ENCODE measurements around the gene FSD2. TPM values are rescaled to one million over a fixed set of nuclear protein-coding genes. Genes with fewer than 3 reads are reported as not detected.

The FSD2 gene
- total RNA-seq, 1 experiment from 2014 or later = not detected

DNA sequence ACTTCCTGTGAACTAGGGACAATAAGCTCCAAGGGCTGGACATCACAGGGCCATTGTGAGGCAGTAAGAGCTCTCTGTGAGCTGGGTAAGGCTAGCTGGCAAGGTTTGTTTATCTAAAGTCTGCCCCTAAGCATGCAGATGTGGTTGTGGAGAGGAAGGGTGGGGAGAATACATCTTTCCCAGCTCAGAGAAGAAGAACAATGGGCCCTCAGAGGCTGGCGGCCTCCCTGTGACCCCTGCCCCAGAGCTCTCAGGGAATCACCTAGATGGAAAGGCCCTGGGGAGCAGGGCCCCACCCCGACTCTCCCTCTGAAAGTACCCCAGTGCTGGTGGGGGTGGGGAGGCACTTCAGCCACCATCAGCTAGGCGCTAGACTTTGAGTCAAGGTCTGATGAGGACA, 91.9 kb downstream of the FSD2 start:
- H3K4me3 ChIP-seq = no peak overlapping the region
- H3K79me2 ChIP-seq (ENCODE audit: low read depth) = no peaks in the 10 kb centered on the region
- intact Hi-C loops (cut with micrococcal nuclease; ENCODE audit: unreplicated experiment) = no loop called here
- no peaks in the 10 kb centered on the region for H4K20me1 ChIP-seq (ENCODE audit: insufficient read depth)
- H3K9me2 ChIP-seq (ENCODE audit: insufficient read depth) = no peaks in the 10 kb centered on the region
- H3K27me3 ChIP-seq (ENCODE audit: insufficient read depth, low read depth) = peaks cover 39% of the 10 kb centered on the region; the same call in 1 of the 2 replicates
- H3K9me3 ChIP-seq (ENCODE audit: insufficient read depth, low read depth) = no peaks in the 10 kb centered on the region; the same call in 1 of the 2 replicates
- DNase-seq = no peak
- H3F3A ChIP-seq (ENCODE audit: insufficient read depth, low read depth) = no peaks in the 10 kb centered on the region
- ChIA-PET CTCF (no interaction called here), POLR2A (ENCODE audit: unreplicated experiment) (no interaction called here)
- BruUV-seq (replicated peaks) = no TSS peak
- no peaks in the 10 kb centered on the region for H3K4me1 ChIP-seq (replicated peaks; ENCODE audit: insufficient read depth)
- H3K27ac ChIP-seq = no peak overlapping the region
- TF ChIP-seq, protein P1, sequence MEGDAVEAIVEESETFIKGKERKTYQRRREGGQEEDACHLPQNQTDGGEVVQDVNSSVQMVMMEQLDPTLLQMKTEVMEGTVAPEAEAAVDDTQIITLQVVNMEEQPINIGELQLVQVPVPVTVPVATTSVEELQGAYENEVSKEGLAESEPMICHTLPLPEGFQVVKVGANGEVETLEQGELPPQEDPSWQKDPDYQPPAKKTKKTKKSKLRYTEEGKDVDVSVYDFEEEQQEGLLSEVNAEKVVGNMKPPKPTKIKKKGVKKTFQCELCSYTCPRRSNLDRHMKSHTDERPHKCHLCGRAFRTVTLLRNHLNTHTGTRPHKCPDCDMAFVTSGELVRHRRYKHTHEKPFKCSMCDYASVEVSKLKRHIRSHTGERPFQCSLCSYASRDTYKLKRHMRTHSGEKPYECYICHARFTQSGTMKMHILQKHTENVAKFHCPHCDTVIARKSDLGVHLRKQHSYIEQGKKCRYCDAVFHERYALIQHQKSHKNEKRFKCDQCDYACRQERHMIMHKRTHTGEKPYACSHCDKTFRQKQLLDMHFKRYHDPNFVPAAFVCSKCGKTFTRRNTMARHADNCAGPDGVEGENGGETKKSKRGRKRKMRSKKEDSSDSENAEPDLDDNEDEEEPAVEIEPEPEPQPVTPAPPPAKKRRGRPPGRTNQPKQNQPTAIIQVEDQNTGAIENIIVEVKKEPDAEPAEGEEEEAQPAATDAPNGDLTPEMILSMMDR (conservative IDR thresholded peaks at IDR 0.05) = no peak
- no peak for TF ChIP-seq EZH2 (IDR thresholded peaks at IDR 0.05; ENCODE audit: low read depth)
- no peak overlapping the region for H3K4me2 ChIP-seq
- H3K36me3 ChIP-seq (ENCODE audit: low read depth) = no peaks in the 10 kb centered on the region
- H2AFZ ChIP-seq = no peak overlapping the region

DNA sequence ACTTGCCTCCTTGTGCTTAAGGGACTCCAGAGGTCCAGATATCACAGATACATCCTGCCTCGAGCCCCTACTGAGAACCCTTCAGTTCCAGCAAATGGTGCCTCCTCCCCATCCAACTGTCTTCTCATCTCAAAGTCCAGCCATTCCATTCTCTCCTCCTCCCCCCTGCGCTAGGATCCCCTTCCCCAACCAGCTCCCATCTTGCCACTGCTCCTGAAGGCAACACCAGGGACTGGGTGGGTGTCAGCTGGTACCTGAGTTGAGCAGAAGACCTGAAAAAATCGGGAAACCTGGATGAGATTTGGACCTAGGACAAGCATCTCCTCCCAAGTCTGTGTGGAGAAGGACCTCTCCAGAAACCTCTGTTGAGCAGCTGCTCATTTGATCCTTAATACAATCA, 93.8 kb downstream of the FSD2 start:
- Histone ChIP-seq H3K27me3 (ENCODE audit: insufficient read depth, low read depth) (peaks cover 45% of the 10 kb centered on the region; the same call in 1 of the 2 replicates), H3K9me2 (ENCODE audit: insufficient read depth) (no peaks in the 10 kb centered on the region), H3F3A (ENCODE audit: insufficient read depth, low read depth) (no peaks in the 10 kb centered on the region), H3K79me2 (ENCODE audit: low read depth) (no peaks in the 10 kb centered on the region), H4K20me1 (ENCODE audit: insufficient read depth) (no peaks in the 10 kb centered on the region), H3K27ac (no peak overlapping the region), H3K4me1 (replicated peaks; ENCODE audit: insufficient read depth) (no peaks in the 10 kb centered on the region), H3K4me2 (no peak overlapping the region), H3K4me3 (no peak overlapping the region), H3K9me3 (ENCODE audit: insufficient read depth, low read depth) (no peaks in the 10 kb centered on the region; the same call in 1 of the 2 replicates), H2AFZ (no peak overlapping the region), H3K36me3 (ENCODE audit: low read depth) (no peaks in the 10 kb centered on the region)
- CTCF ChIA-PET = interaction anchor here (0.6 kb wide), 1 partner anchor 54 kb away, joined by 3 read pairs; no protein-coding TSS in a partner anchor
- POLR2A ChIA-PET (ENCODE audit: unreplicated experiment) = no interaction called here
- BruUV-seq (replicated peaks) = no TSS peak
- TF ChIP-seq, protein P1 (conservative IDR thresholded peaks at IDR 0.05) = no peak
- TF ChIP-seq EZH2 (IDR thresholded peaks at IDR 0.05; ENCODE audit: low read depth) = no peak
- intact Hi-C loops (cut with micrococcal nuclease; ENCODE audit: unreplicated experiment) = no loop called here
- DNase-seq = no peak

GRCh38 chr15:82710926-82711490, 94.9 kb downstream of the FSD2 start:
- no peaks in the 10 kb centered on the region for H3F3A ChIP-seq (ENCODE audit: insufficient read depth, low read depth)
- TF ChIP-seq EZH2 (IDR thresholded peaks at IDR 0.05; ENCODE audit: low read depth) = no peak
- TF ChIP-seq, protein P1 (conservative IDR thresholded peaks at IDR 0.05) = no peak
- intact Hi-C loops (cut with micrococcal nuclease; ENCODE audit: unreplicated experiment) = no loop called here
- no peaks in the 10 kb centered on the region for H3K36me3 ChIP-seq (ENCODE audit: low read depth)
- ChIA-PET POLR2A (ENCODE audit: unreplicated experiment) (no interaction called here), CTCF (no interaction called here)
- H3K9me3 ChIP-seq (ENCODE audit: insufficient read depth, low read depth) = no peaks in the 10 kb centered on the region; the same call in 1 of the 2 replicates
- DNase-seq = no peak
- H4K20me1 ChIP-seq (ENCODE audit: insufficient read depth) = no peaks in the 10 kb centered on the region
- H3K27me3 ChIP-seq (ENCODE audit: insufficient read depth, low read depth) = peaks cover 45% of the 10 kb centered on the region
- no peaks in the 10 kb centered on the region for H3K79me2 ChIP-seq (ENCODE audit: low read depth)
- H2AFZ ChIP-seq = no peak overlapping the region
- no peak overlapping the region for H3K27ac ChIP-seq
- no peaks in the 10 kb centered on the region for H3K4me1 ChIP-seq (replicated peaks; ENCODE audit: insufficient read depth)
- H3K4me3 ChIP-seq = no peak overlapping the region
- no peak overlapping the region for H3K4me2 ChIP-seq
- no TSS peak for BruUV-seq (replicated peaks)
- H3K9me2 ChIP-seq (ENCODE audit: insufficient read depth) = no peaks in the 10 kb centered on the region
